HG03432 (cell line): ENCODE measurements around the gene FBXO11.

Experiments used
- ATAC-seq: cut with Tn5 transposase; IDR thresholded peaks from one replicate; pipeline ENCODE4 v1.9.1; 2021; ENCODE audit warnings: mild to moderate bottlenecking, moderate library complexity; ENCODE audit not compliant: unreplicated experiment

The FBXO11 gene

GRCh38 chr2:47798631-47799030, 107.7 kb downstream of the FBXO11 start:
- ATAC-seq: no peak

GRCh38 chr2:47796090-47796697, 110.1 kb downstream of the FBXO11 start:
- no peak for ATAC-seq

GRCh38 chr2:47785986-47786385, 120.3 kb downstream of the FBXO11 start:
- ATAC-seq: no peak

- no peak for ATAC-seq
These were observed 121.9 kb downstream of the FBXO11 start for GRCh38 chr2:47784352-47784851.

- peak; percentile 27 for ATAC-seq
These were observed 122.6 kb downstream of the FBXO11 start for GRCh38 chr2:47783486-47784351.

- peak; percentile 91 for ATAC-seq
These were observed 123.4 kb downstream of the FBXO11 start, which contains the start of gene MSH6 for GRCh38 chr2:47782671-47783485. TSS of gene MSH6 (plus strand) at chr2:47783145. CDS start at chr2:47783234, 89 bp downstream.

GRCh38 chr2:47782381-47782670, 124.0 kb downstream of the FBXO11 start:
- no peak for ATAC-seq

- no peak for ATAC-seq
These were observed 126.9 kb downstream of the FBXO11 start for GRCh38 chr2:47779426-47779790.

- ATAC-seq: no peak
These were observed 127.4 kb downstream of the FBXO11 start for GRCh38 chr2:47778698-47779425.

GRCh38 chr2:47777277-47777937, 128.9 kb downstream of the FBXO11 start:
- ATAC-seq: no peak

- no peak for ATAC-seq
These were observed 131.7 kb downstream of the FBXO11 start for GRCh38 chr2:47774567-47774966.

GRCh38 chr2:47772343-47772742, 134.0 kb downstream of the FBXO11 start:
- ATAC-seq: no peak

GRCh38 chr2:47771211-47771610, 135.1 kb downstream of the FBXO11 start:
- no peak for ATAC-seq

- no peak for ATAC-seq
These were observed 137.0 kb downstream of the FBXO11 start for GRCh38 chr2:47769318-47769717.

GRCh38 chr2:47767880-47768609, 138.3 kb downstream of the FBXO11 start:
- ATAC-seq: peak; percentile 83

- ATAC-seq: no peak
These were observed 138.8 kb downstream of the FBXO11 start for GRCh38 chr2:47767497-47767844.

- peak; percentile 33 for ATAC-seq
These were observed 154.4 kb downstream of the FBXO11 start for GRCh38 chr2:47751856-47752414.

GRCh38 chr2:47747878-47748277, 158.4 kb downstream of the FBXO11 start:
- ATAC-seq: no peak

- ATAC-seq: no peak
These were observed 162.2 kb downstream of the FBXO11 start for GRCh38 chr2:47744074-47744473.
